Epithelial cell of prostate (primary cell): ENCODE data around the gene TYW1.
A peak's percentile ranks its signal among the peaks of the same experiment; 100 is the strongest.
"Not testable (repeated sequence)": the region's sequence is repeated elsewhere in the genome, so short reads cannot be mapped to it uniquely, and the experiment has no call there.

ENCODE experiments used
- DNase-seq: peaks from one replicate; pipeline ENCODE4 v3.0.0-alpha.2; 2011; ENCODE audit warnings: low read depth, low spot score
- H3K27ac ChIP-seq: fragments of 450-650 bp; 2 replicates; pipeline ENCODE4 v1.5.1; 2017; ENCODE audit warnings: mild to moderate bottlenecking

TYW1 gene

GRCh38 chr7:67226340-67226907 is 229.8 kb downstream of the TYW1 start:
- H3K27ac ChIP-seq: not testable (repeated sequence)
- DNase-seq: peak; percentile 5

DNA sequence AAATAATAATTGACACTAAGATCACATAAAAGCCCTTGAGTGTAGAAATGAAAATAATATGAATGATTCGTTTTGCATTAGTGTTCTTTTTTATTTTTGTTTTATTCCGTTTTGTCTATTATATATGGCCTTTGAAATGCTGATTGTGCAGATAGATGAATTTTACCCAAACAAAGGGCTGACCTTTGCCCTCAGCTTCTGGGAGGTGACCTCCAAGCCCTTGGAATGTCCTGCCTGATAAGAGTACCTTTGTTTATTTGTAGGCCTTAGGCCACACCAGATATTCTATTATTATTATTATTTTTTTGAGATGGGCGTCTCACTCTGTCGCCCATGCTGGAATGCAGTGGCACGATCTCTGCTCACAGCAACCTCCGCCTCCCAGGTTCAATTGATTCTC is 230.3 kb downstream of the TYW1 start:
- not testable (repeated sequence) for H3K27ac ChIP-seq, DNase-seq

DNA sequence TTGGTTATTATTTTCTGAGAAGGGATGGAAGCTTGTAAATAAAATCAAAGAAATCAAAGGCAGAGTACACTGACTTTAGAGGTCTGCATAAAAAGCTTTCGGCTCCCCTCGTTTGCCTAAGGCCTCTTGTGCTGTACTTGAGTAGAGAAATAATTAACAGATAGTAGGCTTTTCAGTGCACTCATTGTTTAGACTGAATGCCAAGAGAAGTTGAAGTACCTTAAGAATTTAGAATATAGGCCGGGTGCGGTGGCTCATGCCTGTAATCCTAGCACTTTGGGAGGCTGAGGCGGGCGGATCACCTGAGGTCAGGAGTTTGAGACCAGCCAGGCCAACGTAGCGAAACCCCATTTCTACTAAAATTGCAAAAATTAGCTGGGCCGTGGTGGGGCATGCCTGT is 232.4 kb downstream of the TYW1 start:
- not testable (repeated sequence) for H3K27ac ChIP-seq, DNase-seq

DNA sequence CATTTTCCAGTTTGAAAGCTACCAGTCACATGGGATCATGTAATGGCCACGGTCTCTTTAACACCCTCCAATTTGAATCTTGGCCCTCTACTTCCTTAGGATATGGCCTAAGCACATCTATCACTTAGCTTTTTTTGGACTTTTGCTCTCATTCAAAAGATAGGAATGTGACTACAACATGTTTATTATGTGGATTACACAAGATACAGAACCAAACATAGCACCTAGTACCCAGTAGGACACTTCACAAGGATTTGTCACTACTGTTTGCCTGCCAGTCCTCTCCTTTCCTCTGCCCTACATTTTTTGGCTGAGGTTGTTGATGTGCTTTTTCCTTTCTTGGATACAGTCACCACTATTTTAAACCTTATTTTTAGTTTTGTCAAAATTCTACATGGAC is 233.4 kb downstream of the TYW1 start:
- not testable (repeated sequence) for H3K27ac ChIP-seq, DNase-seq

GRCh38 chr7:67233506-67233905 is 236.9 kb downstream of the TYW1 start:
- not testable (repeated sequence) for DNase-seq

DNA sequence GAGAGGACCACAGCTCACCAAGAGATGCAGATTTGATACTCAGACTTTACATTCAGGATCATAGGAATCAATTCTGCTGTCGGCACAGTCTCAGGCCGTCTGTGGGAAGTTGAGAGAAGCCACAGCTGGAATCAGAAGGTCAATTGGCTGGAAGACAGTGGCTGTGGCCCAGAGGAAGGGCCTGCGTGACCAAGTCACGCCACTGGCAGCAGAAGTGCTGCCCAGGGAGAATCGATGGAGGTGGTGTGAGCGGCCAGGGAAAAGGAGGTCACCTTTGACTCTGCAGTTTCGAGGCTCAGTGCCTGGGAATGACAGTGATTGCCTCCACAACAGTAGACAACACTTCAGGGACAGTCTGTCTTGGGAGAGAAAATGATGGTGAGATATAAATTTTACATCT is 239.6 kb downstream of the TYW1 start:
- not testable (repeated sequence) for DNase-seq, H3K27ac ChIP-seq

More at GRCh38 chr7:67233506-67233905, 236.9 kb downstream of the TYW1 start:
- H3K27ac ChIP-seq: not testable (repeated sequence)

- DNase-seq, H3K27ac ChIP-seq: not testable (repeated sequence)
These were observed 246.2 kb downstream of the TYW1 start for GRCh38 chr7:67242871-67243270.

GRCh38 chr7:67248364-67248763 is 251.7 kb downstream of the TYW1 start:
- not testable (repeated sequence) for H3K27ac ChIP-seq

GRCh38 chr7:67251986-67252558 is 255.4 kb downstream of the TYW1 start:
- no peak overlapping the region for H3K27ac ChIP-seq
- no peak for DNase-seq

More at GRCh38 chr7:67248364-67248763, 251.7 kb downstream of the TYW1 start:
- DNase-seq: not testable (repeated sequence)

GRCh38 chr7:67255076-67255475 is 258.4 kb downstream of the TYW1 start:
- H3K27ac ChIP-seq, DNase-seq: not testable (repeated sequence)

GRCh38 chr7:67257779-67258178 is 261.1 kb downstream of the TYW1 start:
- DNase-seq, H3K27ac ChIP-seq: not testable (repeated sequence)

DNA sequence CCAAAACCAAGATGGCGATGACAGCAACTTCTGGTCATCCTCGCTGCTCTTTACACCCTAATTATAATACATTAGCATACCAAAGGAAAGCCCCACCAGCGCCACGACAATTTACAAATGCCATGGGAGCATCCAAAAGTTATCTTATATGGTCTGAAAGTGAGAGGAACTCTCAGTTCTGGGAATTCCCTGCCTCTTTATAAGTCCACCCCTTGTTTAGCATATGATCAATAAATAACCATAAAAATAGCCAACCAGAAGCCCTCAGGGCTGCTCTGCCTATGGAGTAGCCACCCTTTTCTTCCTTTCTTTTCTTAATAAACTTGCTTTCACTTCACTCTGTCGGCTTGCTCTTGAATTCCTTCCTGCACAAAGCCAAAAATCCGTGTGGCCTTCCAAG is 262.7 kb downstream of the TYW1 start:
- not testable (repeated sequence) for H3K27ac ChIP-seq, DNase-seq

DNA sequence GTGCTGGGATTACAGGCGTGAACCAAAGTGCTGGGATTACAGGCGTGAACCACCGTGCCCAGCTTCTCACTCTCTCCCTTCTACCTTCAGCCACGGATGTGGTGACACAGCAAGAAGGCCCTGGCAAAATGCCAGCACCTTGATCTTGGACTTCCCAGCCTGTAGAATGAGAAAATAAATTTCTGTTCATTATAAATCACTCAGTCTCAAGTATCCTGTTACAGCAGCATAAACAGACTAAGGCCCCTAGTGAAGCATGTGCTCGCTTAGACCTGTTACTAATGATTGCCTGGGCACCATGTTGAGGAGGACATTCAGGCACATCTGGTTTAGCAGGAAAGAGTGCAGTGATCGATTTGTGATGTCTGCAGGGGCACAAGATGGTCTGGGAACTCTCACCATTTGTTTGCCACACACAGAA is 263.5 kb downstream of the TYW1 start:
- H3K27ac ChIP-seq, DNase-seq: not testable (repeated sequence)

- not testable (repeated sequence) for H3K27ac ChIP-seq, DNase-seq
These were observed 267.4 kb downstream of the TYW1 start for GRCh38 chr7:67264000-67264399.

DNA sequence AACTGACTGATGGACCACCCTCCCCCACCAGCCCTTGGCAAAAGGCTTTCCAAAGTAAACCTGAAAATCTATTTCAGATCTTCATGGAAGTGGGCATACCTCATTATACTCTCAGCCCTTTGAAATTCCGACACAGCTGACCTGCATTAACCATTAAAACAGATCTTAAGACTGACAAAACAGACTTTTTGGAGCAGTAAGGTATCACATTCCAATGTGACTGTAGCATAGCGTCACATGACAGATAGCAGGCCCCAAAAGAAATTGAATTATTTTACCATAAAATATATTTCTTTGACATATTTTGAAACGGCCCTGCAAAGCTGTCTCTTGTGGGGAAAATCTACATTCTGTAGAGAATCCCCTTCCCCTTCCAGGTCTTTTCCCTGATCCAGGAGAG is 269.4 kb downstream of the TYW1 start:
- not testable (repeated sequence) for DNase-seq, H3K27ac ChIP-seq

DNA sequence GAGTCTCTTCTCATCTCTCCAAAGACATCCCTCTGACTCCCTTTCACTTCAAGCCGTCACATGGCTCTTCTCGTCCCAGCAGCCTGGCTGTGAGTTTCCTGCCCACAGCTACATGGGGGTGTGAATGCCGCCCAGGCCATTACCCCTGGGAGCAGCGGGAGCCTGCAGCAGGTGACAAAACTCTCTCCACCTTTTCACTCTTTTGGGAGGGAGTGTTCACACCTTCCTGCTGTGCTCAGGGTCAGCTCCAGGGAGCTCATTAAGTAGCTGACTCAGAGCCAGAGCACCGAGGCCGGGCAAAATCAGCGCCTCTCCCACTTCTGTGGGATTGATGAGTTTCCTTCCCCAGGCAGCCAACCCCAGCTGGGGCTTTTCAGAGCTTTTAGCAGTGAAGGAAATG is 271.3 kb downstream of the TYW1 start:
- H3K27ac ChIP-seq: no peak overlapping the region
- no peak for DNase-seq

DNA sequence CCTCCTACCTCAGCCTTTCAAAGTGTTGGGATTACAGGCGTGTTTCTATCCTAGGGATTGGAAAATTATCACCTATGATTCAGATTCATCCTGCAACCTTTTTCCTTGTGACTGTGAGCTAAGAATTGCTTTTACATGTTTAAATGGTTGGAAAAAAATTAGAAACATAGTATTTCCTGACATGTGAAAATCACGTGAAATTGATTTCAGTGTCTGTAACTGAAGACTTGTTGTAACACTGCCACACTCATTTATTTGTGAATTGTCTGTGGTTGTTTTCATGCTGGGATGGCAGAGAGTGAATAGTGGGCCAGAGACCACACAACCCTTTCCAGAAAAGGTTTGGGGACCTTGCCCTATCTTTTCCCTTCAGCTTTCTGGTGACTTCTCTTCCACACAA is 273.3 kb downstream of the TYW1 start:
- DNase-seq, H3K27ac ChIP-seq: not testable (repeated sequence)
